GM15510 (cell line): ENCODE data around the gene UPK1B.
A peak's percentile ranks its signal among the peaks of the same experiment; 100 is the strongest.

Experiments
- POLR2A ChIP-seq: IDR thresholded peaks from 3 replicates; pipeline ENCODE4 v1.6.1; 2011; ENCODE audit warnings: borderline replicate concordance; ENCODE audit not compliant: insufficient read length; ENCODE audit errors: extremely low read depth

Gene UPK1B

GRCh38 chr3:119235151-119235550 lies 61.8 kb downstream of the UPK1B start:
- no peak for TF ChIP-seq POLR2A

GRCh38 chr3:119236756-119237155 lies 63.4 kb downstream of the UPK1B start:
- no peak for TF ChIP-seq POLR2A

GRCh38 chr3:119237299-119237698 lies 63.9 kb downstream of the UPK1B start:
- TF ChIP-seq POLR2A = no peak

GRCh38 chr3:119238363-119238762 lies 65.0 kb downstream of the UPK1B start:
- no peak for TF ChIP-seq POLR2A

- no peak for TF ChIP-seq POLR2A
Observed at GRCh38 chr3:119239206-119239820, 65.9 kb downstream of the UPK1B start.

GRCh38 chr3:119240101-119240590 lies 66.7 kb downstream of the UPK1B start:
- TF ChIP-seq POLR2A = no peak

GRCh38 chr3:119240591-119241434 lies 67.4 kb downstream of the UPK1B start, which contains the start of gene B4GALT4:
Gene B4GALT4, minus strand, starts transcription at chr3:119240878. Its CDS starts 10,779 bp downstream, at chr3:119230099.
- peak; percentile 90 for TF ChIP-seq POLR2A

- no peak for TF ChIP-seq POLR2A
Observed at GRCh38 chr3:119243712-119244111, 70.3 kb downstream of the UPK1B start.

GRCh38 chr3:119245778-119246177 lies 72.4 kb downstream of the UPK1B start:
- no peak for TF ChIP-seq POLR2A
